Natural killer cell (primary cell): ENCODE results near the gene SPATS2L. TPM values are rescaled to one million over a fixed set of nuclear protein-coding genes. Genes with fewer than 3 reads are reported as not detected.

ENCODE experiments used
- ATAC-seq, 3 donors: fragments of 150-1000 bp in 2 of 3; fragments of 200-7000 bp in 1 of 3; cut with Tn5 transposase; 1 replicate in 1 of 3; 2 replicates in 2 of 3; pipeline ENCODE4 v1.10.0; 2021; ENCODE audit warnings: mild to moderate bottlenecking in 2 of 3, moderate library complexity in 2 of 3
- DNase-seq, 2 donors: peaks; one replicate each; pipeline versions ENCODE4 v3.0.0 to v3.0.0-alpha.2; 2013 to 2021; ENCODE audit warnings: mixed read lengths in 1 of 2
- H3K27ac ChIP-seq: one replicate; pipeline ENCODE4 v1.5.1; 2013; ENCODE audit warnings: mild to moderate bottlenecking, low read length
- H3K27me3 ChIP-seq: one replicate; pipeline ENCODE4 v1.6.1; 2013; ENCODE audit warnings: low read length; ENCODE audit not compliant: control insufficient read depth, insufficient read depth
- H3K36me3 ChIP-seq: one replicate; pipeline ENCODE4 v1.6.1; 2013; ENCODE audit warnings: low read length; ENCODE audit not compliant: control insufficient read depth, insufficient read depth
- H3K4me1 ChIP-seq: one replicate; pipeline ENCODE4 v1.6.1; 2013; ENCODE audit warnings: low read length; ENCODE audit not compliant: control insufficient read depth, insufficient read depth
- H3K4me3 ChIP-seq: one replicate; pipeline ENCODE4 v1.5.1; 2013; ENCODE audit warnings: low read length
- H3K9me3 ChIP-seq: one replicate; pipeline ENCODE4 v1.6.1; 2013; ENCODE audit warnings: low read length; ENCODE audit not compliant: control insufficient read depth, insufficient read depth
- H3K27ac Mint-ChIP-seq, 2 donors: one replicate each; pipeline ENCODE4 v1.8.0; 2022; ENCODE audit warnings: mild to moderate bottlenecking in 2 of 2, mixed read lengths in 2 of 2, moderate library complexity in 1 of 2
- H3K27me3 Mint-ChIP-seq, 2 donors: one replicate each; pipeline ENCODE4 v1.8.0; 2022; ENCODE audit warnings: low read depth in 2 of 2, mixed read lengths in 2 of 2
- H3K36me3 Mint-ChIP-seq: one replicate; pipeline ENCODE4 v1.8.0; 2022; ENCODE audit warnings: mixed read lengths
- H3K4me1 Mint-ChIP-seq, 2 donors: one replicate each; pipeline ENCODE4 v1.8.0; 2022; ENCODE audit warnings: mixed read lengths in 2 of 2
- H3K4me3 Mint-ChIP-seq: one replicate; pipeline ENCODE4 v1.8.0; 2022; ENCODE audit warnings: mild to moderate bottlenecking, moderate library complexity, mixed read lengths
- H3K9me3 Mint-ChIP-seq, 2 donors: one replicate each; pipeline ENCODE4 v1.8.0; 2022; ENCODE audit warnings: mixed read lengths in 2 of 2
- CTCF ChIP-seq: fragments of 200-600 bp; IDR thresholded peaks from one replicate; pipeline ENCODE4 v1.8.0; 2022; ENCODE audit warnings: antibody characterized with exemption
- WGBS: methylation state at CpG from one replicate; pipeline ENCODE4 v1.1.7; 2013; ENCODE audit warnings: missing lambda C conversion rate; ENCODE audit not compliant: insufficient coverage; 5-methylcytosine and 5-hydroxymethylcytosine counted together
- intact Hi-C: fragments of 100-400 bp; cut with micrococcal nuclease; formaldehyde crosslinking; loops from one replicate; pipeline ENCODE4 v1.14.2; 2022
- total RNA-seq, 4 donors: library from RNA; stranded (reverse); fragments of 120-200 nt in 1 of 4; gene quantifications; one replicate each; pipeline versions ENCODE4 v1.2.3 to v1.2.4, GENCODE V29; 2013 to 2022

Gene SPATS2L
- total RNA-seq, 3 donors from 2014 or later (not counting 1 experiment from before 2014, with no cell fraction given), result 3.8 to 10.9 (median 4.4) TPM

DNA sequence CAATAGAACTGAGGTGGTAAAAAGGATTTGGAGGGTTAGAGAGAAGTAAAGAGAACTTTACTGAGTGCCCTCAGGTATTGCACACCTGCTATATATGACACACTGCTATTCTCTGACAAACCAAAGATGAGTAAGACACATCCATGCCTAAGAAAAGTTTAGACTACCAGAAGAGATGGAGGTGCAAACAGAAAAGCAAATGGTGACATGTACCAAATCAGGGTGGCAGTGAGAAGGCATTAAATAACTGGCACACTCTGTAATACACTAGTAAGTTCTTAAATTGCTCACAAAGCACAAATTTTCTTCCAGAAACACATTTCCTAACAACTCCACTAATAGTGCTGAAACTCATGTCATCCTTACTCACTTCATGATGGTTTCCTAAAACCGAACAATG, 114.8 kb downstream of the SPATS2L start:
- Histone ChIP-seq H3K4me1 (no peaks in the 10 kb centered on the region), H3K36me3 (no peaks in the 10 kb centered on the region), H3K27ac (no peak overlapping the region), H3K9me3 (no peaks in the 10 kb centered on the region), H3K27me3 (no peaks in the 10 kb centered on the region), H3K4me3 (no peak overlapping the region)
- no peaks in the 10 kb centered on the region for H3K4me1 Mint-ChIP-seq
- no peaks in the 10 kb centered on the region for H3K36me3 Mint-ChIP-seq
- H3K27ac Mint-ChIP-seq, result no peak overlapping the region
- 75% methylated on average over 1 of the region's 1 CpG for WGBS
- no peaks in the 10 kb centered on the region for H3K27me3 Mint-ChIP-seq
- H3K4me3 Mint-ChIP-seq, result no peak overlapping the region
- ATAC-seq (no peak), DNase-seq (no peak)
- no peak for TF ChIP-seq CTCF
- H3K9me3 Mint-ChIP-seq, result no peaks in the 10 kb centered on the region
- intact Hi-C loops, result no loop called here

DNA sequence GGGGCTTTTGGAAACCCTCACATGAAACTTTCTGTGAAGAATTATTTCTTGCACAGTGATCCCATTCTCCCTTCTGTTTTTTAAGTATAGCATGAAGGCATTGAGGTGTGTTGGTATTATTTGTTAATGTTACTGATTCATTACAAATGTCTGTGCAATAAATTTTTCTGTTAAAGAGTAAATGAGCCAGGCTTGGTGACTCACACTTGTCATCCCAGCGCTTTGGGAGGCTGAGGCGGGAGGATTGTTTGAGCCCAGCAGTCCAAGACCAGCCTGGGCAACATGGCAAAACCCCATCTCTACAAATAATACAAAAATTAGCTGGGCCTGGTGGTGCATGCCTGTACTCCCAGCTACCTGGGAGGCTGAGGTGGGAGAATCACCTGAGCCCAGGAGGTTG, 115.6 kb downstream of the SPATS2L start:
- Mint-ChIP-seq H3K27ac (no peak overlapping the region), H3K4me3 (no peak overlapping the region), H3K9me3 (no peaks in the 10 kb centered on the region), H3K27me3 (no peaks in the 10 kb centered on the region), H3K36me3 (no peaks in the 10 kb centered on the region), H3K4me1 (no peaks in the 10 kb centered on the region)
- TF ChIP-seq CTCF, result no peak
- Histone ChIP-seq H3K4me3 (no peak overlapping the region), H3K27me3 (no peaks in the 10 kb centered on the region), H3K9me3 (no peaks in the 10 kb centered on the region), H3K4me1 (no peaks in the 10 kb centered on the region), H3K27ac (no peak overlapping the region), H3K36me3 (no peaks in the 10 kb centered on the region)
- WGBS, result 100% methylated on average over 2 of the region's 2 CpGs
- DNase-seq (no peak), ATAC-seq (no peak)
- intact Hi-C loops, result no loop called here

DNA sequence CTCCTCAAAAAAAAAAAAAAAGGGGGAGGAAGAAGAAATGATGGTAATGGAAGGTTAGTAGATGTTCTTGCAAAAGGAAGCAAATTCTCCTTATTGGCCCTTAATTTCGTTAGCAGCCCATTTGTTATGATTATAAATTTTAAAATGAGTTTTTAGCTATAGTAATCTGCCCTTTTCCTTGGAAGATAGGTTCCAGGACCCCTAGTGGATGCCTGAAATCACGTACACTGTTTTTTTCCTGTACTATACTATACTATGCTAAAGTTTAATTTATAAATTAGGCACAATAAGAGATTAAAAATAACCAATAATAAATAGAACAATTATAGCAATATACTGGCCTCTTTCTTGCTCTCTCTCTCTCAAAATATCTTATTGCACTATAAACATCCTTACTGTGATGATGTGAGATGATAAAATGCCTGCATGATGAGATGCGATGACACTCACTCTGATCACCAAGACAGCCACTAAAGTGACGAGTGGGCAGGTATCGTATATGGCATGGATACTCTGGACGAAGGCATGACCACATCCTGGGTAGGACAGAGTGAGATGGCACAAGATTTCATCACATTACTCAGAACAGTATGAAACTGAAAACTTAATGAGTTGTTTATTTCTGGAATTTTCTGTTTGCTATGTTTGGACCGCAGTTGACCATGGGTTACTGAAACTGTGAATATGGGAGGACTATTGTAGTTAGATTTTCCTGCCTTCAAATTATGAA, 116.2 kb downstream of the SPATS2L start:
- H3K27me3 ChIP-seq, result no peaks in the 10 kb centered on the region
- 78% methylated on average over 6 of the region's 7 CpGs for WGBS
- no peak for TF ChIP-seq CTCF

DNA sequence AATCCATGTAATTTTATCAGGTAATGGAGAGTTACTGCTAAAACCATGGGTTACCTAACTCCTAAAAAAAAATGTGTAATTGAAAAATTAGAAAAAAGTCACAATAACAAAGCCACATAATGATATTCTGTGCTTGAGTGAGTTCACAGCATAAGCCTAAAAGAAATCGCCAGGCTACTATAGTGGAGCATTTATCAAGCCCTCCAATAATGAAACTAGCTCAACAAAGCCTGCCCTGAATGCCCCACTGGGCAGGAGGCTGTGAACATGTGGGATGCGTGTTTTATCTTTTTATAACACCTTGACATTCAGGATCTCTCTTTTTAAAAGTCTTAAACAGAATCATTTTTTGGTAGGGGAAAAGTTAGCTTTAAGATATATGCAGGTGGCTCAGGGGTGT, 117.0 kb downstream of the SPATS2L start:
- 85% methylated on average over 1 of the region's 2 CpGs for WGBS
- H3K9me3 ChIP-seq, result no peaks in the 10 kb centered on the region
- H3K4me3 Mint-ChIP-seq, result no peak overlapping the region

More for the DNA sequence above, 116.2 kb downstream of the SPATS2L start:
- intact Hi-C loops, result no loop called here
- DNase-seq, result no peak
- H3K27ac ChIP-seq, result no peak overlapping the region
- Mint-ChIP-seq H3K9me3 (no peaks in the 10 kb centered on the region), H3K27ac (no peak overlapping the region), H3K36me3 (no peaks in the 10 kb centered on the region), H3K4me1 (no peaks in the 10 kb centered on the region), H3K27me3 (no peaks in the 10 kb centered on the region), H3K4me3 (no peak overlapping the region)
- H3K4me3 ChIP-seq, result no peak overlapping the region
- H3K36me3 ChIP-seq, result no peaks in the 10 kb centered on the region
- no peak for ATAC-seq
- no peaks in the 10 kb centered on the region for H3K9me3 ChIP-seq
- H3K4me1 ChIP-seq, result no peaks in the 10 kb centered on the region

More for the DNA sequence above, 117.0 kb downstream of the SPATS2L start:
- ATAC-seq (no peak), DNase-seq (no peak)
- no peaks in the 10 kb centered on the region for H3K36me3 Mint-ChIP-seq
- no peak for TF ChIP-seq CTCF
- Histone ChIP-seq H3K4me1 (no peaks in the 10 kb centered on the region), H3K27me3 (no peaks in the 10 kb centered on the region), H3K36me3 (no peaks in the 10 kb centered on the region), H3K27ac (no peak overlapping the region), H3K4me3 (no peak overlapping the region)
- no peaks in the 10 kb centered on the region for H3K27me3 Mint-ChIP-seq
- no peaks in the 10 kb centered on the region for H3K9me3 Mint-ChIP-seq
- H3K27ac Mint-ChIP-seq, result no peak overlapping the region
- no peaks in the 10 kb centered on the region for H3K4me1 Mint-ChIP-seq
- intact Hi-C loops, result no loop called here
